Liver (tissue), 9 donors: ENCODE data around the gene WWOX. TPM values are rescaled to one million over a fixed set of nuclear protein-coding genes. Genes with fewer than 3 reads are reported as not detected.

Experiments
- DNase-seq: peaks from one replicate; pipeline ENCODE4 v3.0.0-alpha.2; 2017; ENCODE audit warnings: low spot score
- H3K27ac ChIP-seq, 2 donors: one replicate each; pipeline ENCODE4 v1.7.0; 2013; ENCODE audit warnings: inconsistent platforms in 2 of 2, low read length in 2 of 2, control low read depth in 1 of 2, low read depth in 1 of 2, mild to moderate bottlenecking in 1 of 2
- H3K27me3 ChIP-seq, 4 donors: one replicate each; pipeline versions ENCODE4 v1.6.1 to v1.7.0; 2013; ENCODE audit warnings: low read length in 3 of 4, inconsistent platforms in 1 of 4, mild to moderate bottlenecking in 1 of 4, moderate library complexity in 1 of 4; ENCODE audit not compliant: control insufficient read depth in 4 of 4, insufficient read depth in 4 of 4
- H3K36me3 ChIP-seq, 4 donors: one replicate each; pipeline versions ENCODE4 v1.6.1 to v1.7.0; 2013; ENCODE audit warnings: low read length in 3 of 4, mild to moderate bottlenecking in 3 of 4, low read depth in 1 of 4, moderate library complexity in 1 of 4; ENCODE audit not compliant: control insufficient read depth in 4 of 4, insufficient read depth in 3 of 4
- H3K4me1 ChIP-seq, 4 donors: one replicate each; pipeline versions ENCODE4 v1.6.1 to v1.7.0; 2013; ENCODE audit warnings: low read length in 3 of 4, mild to moderate bottlenecking in 3 of 4, moderate library complexity in 1 of 4; ENCODE audit not compliant: control insufficient read depth in 4 of 4, insufficient read depth in 4 of 4
- H3K4me3 ChIP-seq, 3 donors: one replicate each; pipeline versions ENCODE4 v1.6.1 to v1.7.0; 2013; ENCODE audit warnings: low read length in 3 of 3, control low read depth in 1 of 3, low read depth in 1 of 3, mild to moderate bottlenecking in 1 of 3
- H3K9ac ChIP-seq, 2 donors: one replicate each; pipeline ENCODE4 v1.7.0; 2013; ENCODE audit warnings: low read length in 2 of 2, mild to moderate bottlenecking in 2 of 2, moderate library complexity in 2 of 2, control low read depth in 1 of 2, low read depth in 1 of 2
- H3K9me3 ChIP-seq, 4 donors: one replicate each; pipeline versions ENCODE4 v1.6.1 to v1.7.0; 2013; ENCODE audit warnings: low read length in 3 of 4; ENCODE audit not compliant: control insufficient read depth in 4 of 4
- ATF3 ChIP-seq: IDR thresholded peaks from 2 replicates; pipeline ENCODE4 v1.6.1; 2016; ENCODE audit warnings: antibody characterized with exemption
- EGR1 ChIP-seq, 2 donors: IDR thresholded peaks; 2 replicates each; pipeline ENCODE4 v1.6.1; 2016 to 2018; ENCODE audit warnings: antibody characterized with exemption in 2 of 2, low read depth in 2 of 2
- FOXA1 ChIP-seq: IDR thresholded peaks from 2 replicates; pipeline ENCODE4 v1.6.1; 2016; ENCODE audit warnings: antibody characterized with exemption
- FOXA2 ChIP-seq: IDR thresholded peaks from 2 replicates; pipeline ENCODE4 v1.6.1; 2016; ENCODE audit warnings: antibody characterized with exemption
- GABPA ChIP-seq, 2 donors: IDR thresholded peaks in 1 of 2; conservative IDR thresholded peaks in 1 of 2; 2 replicates each; pipeline ENCODE4 v1.6.1; 2016; ENCODE audit warnings: antibody characterized with exemption in 2 of 2, mild to moderate bottlenecking in 1 of 2, moderate library complexity in 1 of 2
- HNF4A ChIP-seq, 2 donors: conservative IDR thresholded peaks; 2 replicates each; pipeline ENCODE4 v1.6.1; 2016; ENCODE audit warnings: antibody characterized with exemption in 2 of 2, mild to moderate bottlenecking in 2 of 2
- HNF4G ChIP-seq: IDR thresholded peaks from 2 replicates; pipeline ENCODE4 v1.6.1; 2016; ENCODE audit warnings: antibody characterized with exemption
- JUND ChIP-seq, 2 donors: IDR thresholded peaks; 2 replicates each; pipeline ENCODE4 v1.6.1; 2016; ENCODE audit warnings: antibody characterized with exemption in 2 of 2
- NR2F2 ChIP-seq: IDR thresholded peaks from 2 replicates; pipeline ENCODE4 v1.6.1; 2016; ENCODE audit warnings: antibody characterized with exemption
- RAD21 ChIP-seq, 2 donors: IDR thresholded peaks; 2 replicates each; pipeline ENCODE4 v1.6.1; 2016; ENCODE audit warnings: antibody characterized with exemption in 2 of 2, mild to moderate bottlenecking in 2 of 2
- REST ChIP-seq: IDR thresholded peaks from 2 replicates; pipeline ENCODE4 v1.6.1; 2016; ENCODE audit warnings: antibody characterized with exemption, mild to moderate bottlenecking
- RXRA ChIP-seq, 2 donors: IDR thresholded peaks; 2 replicates each; pipeline ENCODE4 v1.6.1; 2017 to 2018; ENCODE audit warnings: antibody characterized with exemption in 2 of 2, mild to moderate bottlenecking in 1 of 2
- SP1 ChIP-seq: IDR thresholded peaks from 2 replicates; pipeline ENCODE4 v1.6.1; 2018; ENCODE audit warnings: antibody characterized with exemption, mild to moderate bottlenecking
- TAF1 ChIP-seq: conservative IDR thresholded peaks from 2 replicates; pipeline ENCODE4 v1.6.1; 2016; ENCODE audit warnings: antibody characterized with exemption, mild to moderate bottlenecking
- YY1 ChIP-seq: IDR thresholded peaks from 2 replicates; pipeline ENCODE4 v1.6.1; 2016; ENCODE audit warnings: antibody characterized with exemption, mild to moderate bottlenecking
- WGBS: extraction: QIAGEN DNeasy Blood & Tissue Kit; methylation state at CpG from one replicate; pipeline ENCODE4 v1.1.7; 2013; 5-methylcytosine and 5-hydroxymethylcytosine counted together
- polyA plus RNA-seq, 2 donors: library from polyadenylated mRNA; stranded (reverse) in 1 of 2; unstranded in 1 of 2; fragments of 200-250 nt in 1 of 2; fragments of >200 nt in 1 of 2; fragmentation: Nextera tagmentation in 1 of 2; extraction: Ambion mirVana in 1 of 2; gene quantifications; one replicate each; pipeline versions ENCODE4 v1.2.1 to v1.2.3, GENCODE V29; 2013 to 2015
- total RNA-seq, 2 donors: library from RNA; depleted of rRNA; stranded (reverse); fragments of >200 nt; gene quantifications; one replicate each; pipeline ENCODE4 v1.2.3, GENCODE V29; 2014
- TF ChIP-seq, protein P1 (sequence below): IDR thresholded peaks from 2 replicates; pipeline ENCODE4 v1.6.1; 2016; ENCODE audit warnings: antibody characterized with exemption
- TF ChIP-seq, protein P2 (sequence below): fragments of 150-350 bp; IDR thresholded peaks from 2 replicates; pipeline ENCODE4 v1.5.1; 2017; ENCODE audit warnings: improper control_type of control experiment, low read depth, low read length; ENCODE audit not compliant: missing input control
- TF ChIP-seq, protein P3 (sequence below): IDR thresholded peaks from 2 replicates; pipeline ENCODE4 v1.6.1; 2016; ENCODE audit warnings: antibody characterized with exemption
- donor health status: healthy.
- donor health status: healthy.
- donor health status: healthy.
- donor health status: healthy.
- donor health status: healthy.

The WWOX gene
- total and polyA plus RNA-seq, 4 donors: 9.8 to 46.0 (median 15.3) TPM

DNA sequence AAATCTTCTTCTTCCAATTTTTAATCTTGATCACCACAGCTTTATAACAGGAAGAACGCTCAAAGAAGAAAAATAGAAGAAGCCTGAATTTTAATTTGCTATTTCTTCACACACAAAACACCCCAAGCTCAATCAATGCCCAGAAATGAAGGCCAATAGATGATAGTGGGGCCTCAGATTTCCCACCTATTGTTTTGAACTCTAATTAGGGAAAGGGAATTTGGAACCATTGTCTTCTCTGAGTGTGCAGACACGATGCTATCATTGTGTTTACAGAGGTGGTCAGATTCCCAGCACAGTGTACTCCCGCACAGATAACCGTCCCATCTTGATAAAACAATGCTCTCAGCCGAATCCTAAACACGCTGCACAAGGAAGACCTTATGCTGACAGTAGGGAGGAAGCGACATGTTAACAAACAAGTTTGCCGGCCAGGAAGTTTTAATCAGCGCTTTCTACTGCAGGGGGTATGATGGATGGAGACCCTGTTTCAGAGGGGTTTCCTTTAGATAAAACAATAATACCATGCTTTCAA, 816.4 kb downstream of the WWOX start (continued):
- TF ChIP-seq, protein P1, sequence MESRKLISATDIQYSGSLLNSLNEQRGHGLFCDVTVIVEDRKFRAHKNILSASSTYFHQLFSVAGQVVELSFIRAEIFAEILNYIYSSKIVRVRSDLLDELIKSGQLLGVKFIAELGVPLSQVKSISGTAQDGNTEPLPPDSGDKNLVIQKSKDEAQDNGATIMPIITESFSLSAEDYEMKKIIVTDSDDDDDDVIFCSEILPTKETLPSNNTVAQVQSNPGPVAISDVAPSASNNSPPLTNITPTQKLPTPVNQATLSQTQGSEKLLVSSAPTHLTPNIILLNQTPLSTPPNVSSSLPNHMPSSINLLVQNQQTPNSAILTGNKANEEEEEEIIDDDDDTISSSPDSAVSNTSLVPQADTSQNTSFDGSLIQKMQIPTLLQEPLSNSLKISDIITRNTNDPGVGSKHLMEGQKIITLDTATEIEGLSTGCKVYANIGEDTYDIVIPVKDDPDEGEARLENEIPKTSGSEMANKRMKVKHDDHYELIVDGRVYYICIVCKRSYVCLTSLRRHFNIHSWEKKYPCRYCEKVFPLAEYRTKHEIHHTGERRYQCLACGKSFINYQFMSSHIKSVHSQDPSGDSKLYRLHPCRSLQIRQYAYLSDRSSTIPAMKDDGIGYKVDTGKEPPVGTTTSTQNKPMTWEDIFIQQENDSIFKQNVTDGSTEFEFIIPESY: no peak
- TF ChIP-seq, protein P2, sequence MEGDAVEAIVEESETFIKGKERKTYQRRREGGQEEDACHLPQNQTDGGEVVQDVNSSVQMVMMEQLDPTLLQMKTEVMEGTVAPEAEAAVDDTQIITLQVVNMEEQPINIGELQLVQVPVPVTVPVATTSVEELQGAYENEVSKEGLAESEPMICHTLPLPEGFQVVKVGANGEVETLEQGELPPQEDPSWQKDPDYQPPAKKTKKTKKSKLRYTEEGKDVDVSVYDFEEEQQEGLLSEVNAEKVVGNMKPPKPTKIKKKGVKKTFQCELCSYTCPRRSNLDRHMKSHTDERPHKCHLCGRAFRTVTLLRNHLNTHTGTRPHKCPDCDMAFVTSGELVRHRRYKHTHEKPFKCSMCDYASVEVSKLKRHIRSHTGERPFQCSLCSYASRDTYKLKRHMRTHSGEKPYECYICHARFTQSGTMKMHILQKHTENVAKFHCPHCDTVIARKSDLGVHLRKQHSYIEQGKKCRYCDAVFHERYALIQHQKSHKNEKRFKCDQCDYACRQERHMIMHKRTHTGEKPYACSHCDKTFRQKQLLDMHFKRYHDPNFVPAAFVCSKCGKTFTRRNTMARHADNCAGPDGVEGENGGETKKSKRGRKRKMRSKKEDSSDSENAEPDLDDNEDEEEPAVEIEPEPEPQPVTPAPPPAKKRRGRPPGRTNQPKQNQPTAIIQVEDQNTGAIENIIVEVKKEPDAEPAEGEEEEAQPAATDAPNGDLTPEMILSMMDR: no peak
- TF ChIP-seq FOXA1: no peak

DNA sequence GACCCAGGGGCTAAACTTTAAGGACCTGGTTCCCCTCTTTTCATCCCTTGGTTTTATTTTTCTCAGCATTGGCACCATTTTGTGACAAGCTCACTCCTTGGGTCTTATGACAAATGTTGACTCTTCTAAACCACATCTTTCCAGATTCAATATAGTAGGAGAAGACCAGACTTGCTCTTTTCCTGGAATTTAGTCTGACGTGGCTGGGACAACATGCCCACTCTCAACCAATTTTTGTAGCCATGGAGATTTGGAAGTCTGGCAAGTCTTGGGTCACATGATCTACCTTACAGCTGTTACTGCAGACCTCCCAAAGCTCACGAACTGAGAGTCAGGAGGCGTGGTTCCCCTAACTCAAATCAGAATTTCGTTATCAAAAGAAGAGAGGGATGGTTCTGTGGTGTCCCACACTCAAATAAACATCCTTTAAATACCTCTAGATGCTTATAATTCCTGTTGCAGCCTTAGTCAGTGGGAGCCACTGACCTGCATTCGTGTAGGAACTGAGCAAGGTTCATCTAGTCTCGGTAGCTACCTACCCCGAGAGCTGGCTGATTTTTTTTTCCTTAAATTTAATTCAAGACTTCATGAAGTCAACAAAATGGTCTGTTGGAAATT, 817.6 kb downstream of the WWOX start:
- 85% methylated on average over 7 of the region's 7 CpGs for WGBS
- TF ChIP-seq FOXA1 (no peak), JUND (IDR thresholded peaks at IDR 0.05) (no peak), SP1 (no peak), FOXA2 (no peak), YY1 (no peak), TAF1 (no peak), ATF3 (no peak), HNF4G (no peak), HNF4A (conservative IDR thresholded peaks at IDR 0.05) (no peak), REST (no peak), EGR1 (IDR thresholded peaks at IDR 0.05; ENCODE audit: low read depth in 2 of 2) (no peak), RAD21 (IDR thresholded peaks at IDR 0.05) (no peak), GABPA (IDR thresholded peaks at IDR 0.05 in 1 of 2, conservative IDR thresholded peaks at IDR 0.05 in 1 of 2) (no peak), NR2F2 (no peak), RXRA (IDR thresholded peaks at IDR 0.05) (no peak)
- TF ChIP-seq, protein P2: no peak
- TF ChIP-seq, protein P1: no peak
- TF ChIP-seq, protein P3, sequence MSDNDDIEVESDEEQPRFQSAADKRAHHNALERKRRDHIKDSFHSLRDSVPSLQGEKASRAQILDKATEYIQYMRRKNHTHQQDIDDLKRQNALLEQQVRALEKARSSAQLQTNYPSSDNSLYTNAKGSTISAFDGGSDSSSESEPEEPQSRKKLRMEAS: no peak
- Histone ChIP-seq H3K9me3 (peaks cover 0 to 11% (median 6%) of the 10 kb centered on the region in 4 donors), H3K27ac (no peak overlapping the region), H3K4me3 (no peak overlapping the region), H3K27me3 (no peaks in the 10 kb centered on the region), H3K36me3 (no peaks in the 10 kb centered on the region), H3K4me1 (no peaks in the 10 kb centered on the region), H3K9ac (no peak overlapping the region)
- no peak for DNase-seq
